ENCODE data around the gene ENOX1. TPM values are rescaled to one million over a fixed set of nuclear protein-coding genes. Genes with fewer than 3 reads are reported as not detected.

ENOX1 gene
- total RNA-seq, 1 donor from 2014 or later, result 2.5 TPM

DNA sequence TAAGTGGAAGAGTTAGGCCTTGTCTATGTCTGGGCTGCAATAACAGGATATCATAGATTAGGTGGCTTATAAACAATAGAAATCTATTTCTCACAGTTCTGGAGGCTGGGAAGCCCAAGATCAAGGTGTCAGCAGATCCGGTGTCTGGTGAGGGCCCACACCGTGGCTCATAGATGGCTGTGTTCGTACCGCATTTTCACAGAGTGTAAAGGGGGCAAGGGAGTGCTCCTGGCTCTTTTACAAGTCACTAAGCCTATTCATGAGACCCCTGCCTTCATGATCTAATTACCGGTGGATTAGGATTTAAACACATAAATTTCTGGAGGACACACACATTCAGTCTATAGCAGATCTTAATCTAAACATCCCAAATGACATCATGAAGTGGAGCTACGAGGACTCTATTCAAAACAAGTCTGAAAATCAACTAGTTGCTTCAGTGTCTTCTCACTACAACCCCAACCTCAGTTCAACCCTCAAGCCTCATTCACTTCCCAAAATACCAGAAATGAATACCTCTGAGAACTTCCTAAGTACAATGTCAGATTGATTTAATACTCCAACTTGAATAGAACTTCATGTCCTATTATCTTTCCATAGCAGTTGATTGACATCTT lies 23.5 kb downstream of the ENOX1 start:
- peaks cover 25% of the 10 kb centered on the region for H3K4me1 Mint-ChIP-seq (ENCODE audit: low read depth)
- H3K9me3 Mint-ChIP-seq (ENCODE audit: low read depth), result no peaks in the 10 kb centered on the region
- no peak overlapping the region for H3K27ac Mint-ChIP-seq

DNA sequence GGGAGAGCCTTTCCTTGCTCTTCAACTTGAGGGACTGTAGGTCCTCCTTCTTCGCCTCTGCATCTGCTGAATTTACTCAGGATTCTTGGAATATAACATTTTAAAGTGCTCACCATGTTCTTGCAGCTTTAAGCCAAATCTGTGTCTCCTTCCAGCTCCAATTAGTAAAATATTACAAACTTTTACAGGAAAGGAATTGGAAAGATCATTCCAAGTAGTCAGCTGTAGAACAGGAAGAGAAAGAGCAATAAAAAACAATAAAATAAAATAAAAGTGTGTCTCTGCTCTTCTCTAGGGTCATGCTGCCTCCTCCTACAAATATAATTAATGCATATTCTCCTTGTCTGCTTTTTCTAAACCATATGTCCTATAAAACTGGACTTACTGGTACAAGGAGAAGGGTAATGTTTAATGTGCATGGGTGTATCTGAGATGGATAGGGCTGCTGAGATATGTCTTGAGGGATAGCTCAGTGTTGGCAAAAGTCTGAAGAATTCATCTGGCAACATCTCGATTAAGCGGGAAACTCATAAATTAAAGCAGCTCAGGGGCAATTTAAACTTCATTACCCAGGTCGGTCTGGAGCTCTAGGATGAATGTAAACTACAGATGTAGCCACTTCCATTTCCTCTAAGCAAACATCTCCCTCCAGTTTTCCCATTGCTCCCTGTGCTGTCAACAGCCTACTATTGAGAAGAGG lies 25.0 kb downstream of the ENOX1 start:
- TF ChIP-seq, protein P1, sequence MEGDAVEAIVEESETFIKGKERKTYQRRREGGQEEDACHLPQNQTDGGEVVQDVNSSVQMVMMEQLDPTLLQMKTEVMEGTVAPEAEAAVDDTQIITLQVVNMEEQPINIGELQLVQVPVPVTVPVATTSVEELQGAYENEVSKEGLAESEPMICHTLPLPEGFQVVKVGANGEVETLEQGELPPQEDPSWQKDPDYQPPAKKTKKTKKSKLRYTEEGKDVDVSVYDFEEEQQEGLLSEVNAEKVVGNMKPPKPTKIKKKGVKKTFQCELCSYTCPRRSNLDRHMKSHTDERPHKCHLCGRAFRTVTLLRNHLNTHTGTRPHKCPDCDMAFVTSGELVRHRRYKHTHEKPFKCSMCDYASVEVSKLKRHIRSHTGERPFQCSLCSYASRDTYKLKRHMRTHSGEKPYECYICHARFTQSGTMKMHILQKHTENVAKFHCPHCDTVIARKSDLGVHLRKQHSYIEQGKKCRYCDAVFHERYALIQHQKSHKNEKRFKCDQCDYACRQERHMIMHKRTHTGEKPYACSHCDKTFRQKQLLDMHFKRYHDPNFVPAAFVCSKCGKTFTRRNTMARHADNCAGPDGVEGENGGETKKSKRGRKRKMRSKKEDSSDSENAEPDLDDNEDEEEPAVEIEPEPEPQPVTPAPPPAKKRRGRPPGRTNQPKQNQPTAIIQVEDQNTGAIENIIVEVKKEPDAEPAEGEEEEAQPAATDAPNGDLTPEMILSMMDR (IDR thresholded peaks at IDR 0.05; ENCODE audit: unreplicated experiment), result no peak
- Mint-ChIP-seq H3K27ac (no peak overlapping the region), H3K9me3 (ENCODE audit: low read depth) (no peaks in the 10 kb centered on the region), H3K4me1 (ENCODE audit: low read depth) (peaks cover 24% of the 10 kb centered on the region), H3K4me3 (ENCODE audit: low read depth) (no peak overlapping the region), H3K27me3 (no peaks in the 10 kb centered on the region), H3K36me3 (ENCODE audit: insufficient read depth) (no peaks in the 10 kb centered on the region)
- no peak for DNase-seq (ENCODE audit: low spot score, unreplicated experiment)

More for the DNA sequence above, 23.5 kb downstream of the ENOX1 start:
- no peak for DNase-seq (ENCODE audit: low spot score, unreplicated experiment)
- Mint-ChIP-seq H3K4me3 (ENCODE audit: low read depth) (no peak overlapping the region), H3K36me3 (ENCODE audit: insufficient read depth) (no peaks in the 10 kb centered on the region), H3K27me3 (peaks cover 3% of the 10 kb centered on the region)
- TF ChIP-seq, protein P1 (IDR thresholded peaks at IDR 0.05; ENCODE audit: unreplicated experiment), result no peak

DNA sequence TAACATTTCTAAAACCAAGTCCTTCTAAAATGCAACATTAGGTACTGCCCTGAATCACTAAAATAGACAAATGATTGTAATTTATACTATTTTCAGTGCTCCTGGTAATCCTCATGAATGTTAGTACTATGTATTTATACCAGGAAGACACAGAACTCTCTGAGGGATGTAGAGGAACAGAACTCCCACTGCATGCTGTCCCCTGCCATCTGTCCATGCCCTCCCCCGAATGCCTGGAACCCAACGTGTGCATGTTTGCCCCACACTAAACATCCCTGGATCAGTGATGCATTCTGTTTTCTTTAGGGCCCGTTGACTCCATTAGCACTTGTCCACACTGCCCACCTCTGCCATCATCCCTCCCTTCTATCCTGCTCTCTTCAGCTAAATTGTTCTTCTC lies 26.5 kb downstream of the ENOX1 start:
- Mint-ChIP-seq H3K4me1 (ENCODE audit: low read depth) (peaks cover 22% of the 10 kb centered on the region), H3K9me3 (ENCODE audit: low read depth) (no peaks in the 10 kb centered on the region), H3K4me3 (ENCODE audit: low read depth) (no peak overlapping the region), H3K36me3 (ENCODE audit: insufficient read depth) (no peaks in the 10 kb centered on the region), H3K27me3 (no peaks in the 10 kb centered on the region), H3K27ac (no peak overlapping the region)
- DNase-seq (ENCODE audit: low spot score, unreplicated experiment), result no peak
- TF ChIP-seq, protein P1 (IDR thresholded peaks at IDR 0.05; ENCODE audit: unreplicated experiment), result no peak

DNA sequence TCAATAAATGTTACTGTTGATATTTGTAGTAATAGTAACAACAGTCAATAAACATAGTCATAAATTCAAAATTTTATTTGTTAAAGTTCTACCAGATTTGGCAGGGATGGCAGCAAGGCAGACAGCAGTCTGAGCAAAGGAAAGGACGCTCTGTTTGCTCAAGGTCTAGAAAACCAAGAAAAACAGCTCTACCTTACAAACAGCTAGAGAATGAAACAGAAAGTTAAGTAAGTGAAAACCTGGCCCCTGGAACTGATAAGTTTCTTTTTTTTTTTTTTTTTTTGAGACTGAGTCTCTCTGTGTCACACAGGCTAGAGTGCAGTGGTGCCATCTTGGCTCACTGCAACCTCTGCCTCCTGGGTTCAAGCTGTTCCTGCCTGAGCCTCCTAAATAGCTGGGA lies 27.9 kb downstream of the ENOX1 start:
- no peak overlapping the region for H3K4me3 Mint-ChIP-seq (ENCODE audit: low read depth)
- H3K27me3 Mint-ChIP-seq, result no peaks in the 10 kb centered on the region
- H3K4me1 Mint-ChIP-seq (ENCODE audit: low read depth), result peaks cover 16% of the 10 kb centered on the region
- TF ChIP-seq, protein P1 (IDR thresholded peaks at IDR 0.05; ENCODE audit: unreplicated experiment), result no peak
- no peaks in the 10 kb centered on the region for H3K36me3 Mint-ChIP-seq (ENCODE audit: insufficient read depth)
- H3K27ac Mint-ChIP-seq, result no peak overlapping the region
- H3K9me3 Mint-ChIP-seq (ENCODE audit: low read depth), result no peaks in the 10 kb centered on the region
- DNase-seq (ENCODE audit: low spot score, unreplicated experiment), result no peak

DNA sequence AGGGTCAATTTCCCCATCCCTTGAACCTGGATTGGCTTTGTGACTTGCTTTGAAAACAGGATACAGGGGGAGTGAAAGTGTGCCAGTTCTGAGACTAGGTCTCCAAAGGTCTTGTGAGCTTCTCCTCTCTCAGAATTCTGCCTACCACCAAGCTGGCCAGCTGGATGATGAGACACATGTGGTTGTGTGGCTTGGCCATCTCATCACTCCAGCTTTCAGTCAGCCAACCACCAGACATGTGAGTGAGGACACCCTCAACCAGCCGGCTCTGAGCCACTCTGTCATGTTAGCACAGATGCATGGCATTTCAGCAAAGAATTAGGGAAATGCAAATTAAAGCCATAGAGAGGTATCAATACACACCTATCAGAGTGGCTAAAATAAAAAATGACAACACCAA lies 29.5 kb downstream of the ENOX1 start:
- Mint-ChIP-seq H3K27ac (no peak overlapping the region), H3K4me3 (ENCODE audit: low read depth) (no peak overlapping the region), H3K27me3 (no peaks in the 10 kb centered on the region), H3K9me3 (ENCODE audit: low read depth) (no peaks in the 10 kb centered on the region), H3K4me1 (ENCODE audit: low read depth) (peaks cover 8% of the 10 kb centered on the region), H3K36me3 (ENCODE audit: insufficient read depth) (no peaks in the 10 kb centered on the region)
- DNase-seq (ENCODE audit: low spot score, unreplicated experiment), result no peak
- TF ChIP-seq, protein P1 (IDR thresholded peaks at IDR 0.05; ENCODE audit: unreplicated experiment), result no peak
